ENCODE data around the gene MRPL45. TPM values are rescaled to one million over a fixed set of nuclear protein-coding genes. Genes with fewer than 3 reads are reported as not detected.
"Not testable (repeated sequence)": the region's sequence is repeated elsewhere in the genome, so short reads cannot be mapped to it uniquely, and the experiment has no call there.

MRPL45 gene
- 39.5 TPM for total RNA-seq
- long read RNA-seq, transcript MRPL45-203 (8 exons, 1,705 nt) = major isoform, 49 of 56 reads
- long read RNA-seq, partial matches to known transcripts = 3 of 56 reads
- long read RNA-seq, other reads (novel, unspliced or antisense) = 2 of 56 reads

- intact Hi-C loops (cut with micrococcal nuclease); H3K4me1 ChIP-seq; H3K27me3 ChIP-seq (ENCODE audit: low read depth); H3K9me3 ChIP-seq (replicated peaks): not testable (repeated sequence)
- Histone ChIP-seq H3K4me3 (peak within 1 kb of the TSS; percentile 70), H3K36me3 (peaks cover 19% of the 10 kb centered on the region), H3K27ac (replicated peaks) (peak within 1 kb of the TSS; percentile 78)
- peak; percentile 98 for DNase-seq
These were observed at the start of gene MRPL45 for GRCh38 chr17:38296834-38297517. TSS of gene MRPL45 (plus strand) at chr17:38297168. CDS start at chr17:38297184, 16 bp downstream.

- H3K9me3 ChIP-seq (replicated peaks); DNase-seq; intact Hi-C loops (cut with micrococcal nuclease); H3K36me3 ChIP-seq; H3K4me3 ChIP-seq; H3K27me3 ChIP-seq (ENCODE audit: low read depth); H3K27ac ChIP-seq (replicated peaks): not testable (repeated sequence)
- H3K4me1 ChIP-seq = peaks cover 33% of the 10 kb centered on the region
These were observed 43.8 kb upstream of the MRPL45 start for GRCh38 chr17:38253191-38253590.

- H3K27me3 ChIP-seq (ENCODE audit: low read depth); H3K36me3 ChIP-seq; H3K4me3 ChIP-seq; H3K9me3 ChIP-seq (replicated peaks); DNase-seq; intact Hi-C loops (cut with micrococcal nuclease): not testable (repeated sequence)
- Histone ChIP-seq H3K4me1 (peaks cover 33% of the 10 kb centered on the region), H3K27ac (replicated peaks) (peak overlapping the region; percentile 37)
These were observed 42.6 kb upstream of the MRPL45 start for GRCh38 chr17:38254357-38254756.

- Histone ChIP-seq H3K27ac (replicated peaks) (peak overlapping the region; percentile 80), H3K4me1 (peaks cover 25% of the 10 kb centered on the region), H3K4me3 (peak overlapping the region; percentile 75)
- DNase-seq = peak; percentile 88
- intact Hi-C loops (cut with micrococcal nuclease); H3K27me3 ChIP-seq (ENCODE audit: low read depth); H3K36me3 ChIP-seq; H3K9me3 ChIP-seq (replicated peaks): not testable (repeated sequence)
These were observed 39.9 kb upstream of the MRPL45 start for GRCh38 chr17:38257013-38257621.

GRCh38 chr17:38265974-38266506, 30.9 kb upstream of the MRPL45 start:
- H3K36me3 ChIP-seq; H3K4me1 ChIP-seq; H3K4me3 ChIP-seq; H3K27ac ChIP-seq (replicated peaks); H3K9me3 ChIP-seq (replicated peaks); intact Hi-C loops (cut with micrococcal nuclease); DNase-seq; H3K27me3 ChIP-seq (ENCODE audit: low read depth): not testable (repeated sequence)

- H3K4me3 ChIP-seq; H3K4me1 ChIP-seq; DNase-seq; H3K9me3 ChIP-seq (replicated peaks); H3K27me3 ChIP-seq (ENCODE audit: low read depth); H3K36me3 ChIP-seq; intact Hi-C loops (cut with micrococcal nuclease); H3K27ac ChIP-seq (replicated peaks): not testable (repeated sequence)
These were observed 30.4 kb upstream of the MRPL45 start for GRCh38 chr17:38266571-38266970.

- H3K4me3 ChIP-seq; H3K27ac ChIP-seq (replicated peaks); H3K9me3 ChIP-seq (replicated peaks); DNase-seq; intact Hi-C loops (cut with micrococcal nuclease); H3K4me1 ChIP-seq; H3K36me3 ChIP-seq; H3K27me3 ChIP-seq (ENCODE audit: low read depth): not testable (repeated sequence)
These were observed 28.8 kb upstream of the MRPL45 start for GRCh38 chr17:38268138-38268537.

- H3K4me3 ChIP-seq; H3K9me3 ChIP-seq (replicated peaks); H3K4me1 ChIP-seq; H3K27me3 ChIP-seq (ENCODE audit: low read depth); H3K36me3 ChIP-seq; intact Hi-C loops (cut with micrococcal nuclease); DNase-seq; H3K27ac ChIP-seq (replicated peaks): not testable (repeated sequence)
These were observed 27.9 kb upstream of the MRPL45 start for GRCh38 chr17:38269045-38269444.

- H3K9me3 ChIP-seq (replicated peaks); intact Hi-C loops (cut with micrococcal nuclease); DNase-seq; H3K4me1 ChIP-seq; H3K27ac ChIP-seq (replicated peaks); H3K27me3 ChIP-seq (ENCODE audit: low read depth); H3K36me3 ChIP-seq; H3K4me3 ChIP-seq: not testable (repeated sequence)
These were observed 27.4 kb upstream of the MRPL45 start for GRCh38 chr17:38269552-38269951.

GRCh38 chr17:38285994-38286393, 11.0 kb upstream of the MRPL45 start:
- H3K36me3 ChIP-seq; H3K4me3 ChIP-seq; H3K27me3 ChIP-seq (ENCODE audit: low read depth); intact Hi-C loops (cut with micrococcal nuclease); DNase-seq; H3K4me1 ChIP-seq; H3K9me3 ChIP-seq (replicated peaks); H3K27ac ChIP-seq (replicated peaks): not testable (repeated sequence)

GRCh38 chr17:38286501-38287091, 10.4 kb upstream of the MRPL45 start:
- H3K4me3 ChIP-seq; H3K27me3 ChIP-seq (ENCODE audit: low read depth); H3K4me1 ChIP-seq; H3K36me3 ChIP-seq; H3K9me3 ChIP-seq (replicated peaks); intact Hi-C loops (cut with micrococcal nuclease): not testable (repeated sequence)
- H3K27ac ChIP-seq (replicated peaks) = peak overlapping the region; percentile 44
- peak; percentile 18 for DNase-seq

Measured in left ventricle myocardium inferior (tissue), 1 donor.